ENCODE results near the gene LYRM4.
A peak's percentile ranks its signal among the peaks of the same experiment; 100 is the strongest.

Gene LYRM4

DNA sequence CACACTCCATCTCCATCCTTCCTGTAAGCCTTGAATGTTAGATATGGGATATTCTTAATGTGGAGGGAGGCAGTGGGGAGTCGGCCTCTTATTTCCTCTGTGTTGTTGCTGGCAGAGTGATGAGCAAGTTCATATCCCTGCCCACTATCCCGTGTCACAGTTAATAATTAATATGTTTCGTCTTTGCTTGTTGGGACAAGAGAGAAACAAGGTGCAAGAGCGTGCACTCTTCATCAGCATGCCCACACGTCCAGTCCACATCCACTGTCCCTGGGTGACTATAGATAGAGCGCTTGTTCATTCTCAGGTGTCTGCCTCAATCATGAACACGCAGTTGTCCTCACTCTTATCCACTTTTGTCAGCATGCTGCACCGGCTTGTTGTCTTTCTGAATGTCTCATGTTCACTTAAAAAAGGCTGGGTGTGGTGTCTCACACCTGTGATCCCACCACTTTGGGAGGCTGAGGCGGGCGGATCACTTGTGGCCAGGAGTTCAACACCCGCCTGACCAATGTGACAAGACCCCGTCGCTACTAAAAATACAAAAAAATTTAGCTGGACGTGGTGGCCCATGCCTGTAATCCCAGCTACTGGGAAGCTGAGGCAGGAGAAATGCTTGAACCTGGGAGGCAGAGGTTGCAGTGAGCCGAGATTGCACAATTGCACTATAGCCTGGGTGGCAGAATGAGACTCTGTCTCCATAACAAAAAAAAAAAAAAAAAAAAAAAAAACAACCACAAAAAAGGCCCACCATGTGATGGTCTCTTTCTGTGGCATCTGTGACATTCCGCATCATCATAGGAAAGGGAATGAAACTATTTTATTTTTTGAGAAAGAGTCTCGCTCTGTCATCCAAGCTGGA is 141.4 kb downstream of the LYRM4 start:
- H3K4me3 ChIP-seq (ENCODE audit: low read depth, low read length): no peak overlapping the region
- in situ Hi-C loops (cut with HindIII; ENCODE audit: low sequenced_read_pairs): no loop called here
- no peak for DNase-seq (ENCODE audit: low read depth, low spot score)
- TF ChIP-seq, protein P1, sequence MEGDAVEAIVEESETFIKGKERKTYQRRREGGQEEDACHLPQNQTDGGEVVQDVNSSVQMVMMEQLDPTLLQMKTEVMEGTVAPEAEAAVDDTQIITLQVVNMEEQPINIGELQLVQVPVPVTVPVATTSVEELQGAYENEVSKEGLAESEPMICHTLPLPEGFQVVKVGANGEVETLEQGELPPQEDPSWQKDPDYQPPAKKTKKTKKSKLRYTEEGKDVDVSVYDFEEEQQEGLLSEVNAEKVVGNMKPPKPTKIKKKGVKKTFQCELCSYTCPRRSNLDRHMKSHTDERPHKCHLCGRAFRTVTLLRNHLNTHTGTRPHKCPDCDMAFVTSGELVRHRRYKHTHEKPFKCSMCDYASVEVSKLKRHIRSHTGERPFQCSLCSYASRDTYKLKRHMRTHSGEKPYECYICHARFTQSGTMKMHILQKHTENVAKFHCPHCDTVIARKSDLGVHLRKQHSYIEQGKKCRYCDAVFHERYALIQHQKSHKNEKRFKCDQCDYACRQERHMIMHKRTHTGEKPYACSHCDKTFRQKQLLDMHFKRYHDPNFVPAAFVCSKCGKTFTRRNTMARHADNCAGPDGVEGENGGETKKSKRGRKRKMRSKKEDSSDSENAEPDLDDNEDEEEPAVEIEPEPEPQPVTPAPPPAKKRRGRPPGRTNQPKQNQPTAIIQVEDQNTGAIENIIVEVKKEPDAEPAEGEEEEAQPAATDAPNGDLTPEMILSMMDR (IDR thresholded peaks at IDR 0.05; ENCODE audit: low read depth, low read length): no peak

DNA sequence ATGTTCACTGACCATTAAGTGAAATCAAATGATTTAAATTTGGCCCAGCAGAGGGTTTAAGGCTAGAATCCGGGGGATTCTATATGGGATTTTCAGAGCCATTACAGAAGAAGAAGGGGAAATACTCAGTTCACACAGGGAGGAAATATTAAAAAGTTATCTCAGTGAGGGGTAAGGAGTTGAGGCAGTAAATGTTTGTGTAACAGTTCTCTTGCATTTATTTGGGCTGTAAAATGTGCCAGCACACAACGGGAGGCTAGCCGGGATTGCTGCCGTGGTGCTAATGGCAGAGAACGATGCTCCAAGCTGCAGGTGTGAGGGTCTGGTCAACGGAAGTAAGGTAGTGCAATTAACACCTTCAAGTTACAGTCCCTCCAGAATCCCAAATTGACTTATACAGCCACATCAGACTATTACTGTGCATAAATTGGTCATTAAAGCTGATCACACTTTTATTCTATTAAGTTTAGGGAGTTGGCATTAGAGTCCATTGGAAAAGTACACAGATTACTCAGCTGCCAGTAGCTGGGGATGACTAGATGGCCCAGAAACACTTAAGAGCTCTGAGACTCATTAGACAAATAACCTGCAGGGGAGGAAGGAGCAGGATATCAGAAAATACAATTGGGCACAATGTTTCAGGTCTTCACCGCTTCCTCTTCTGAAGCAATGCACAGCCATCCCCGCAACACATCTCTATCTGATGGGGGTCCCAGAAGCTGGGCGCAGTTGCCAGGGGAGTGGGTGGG is 144.3 kb downstream of the LYRM4 start:
- TF ChIP-seq, protein P1 (IDR thresholded peaks at IDR 0.05; ENCODE audit: low read depth, low read length): no peak
- in situ Hi-C loops (cut with HindIII; ENCODE audit: low sequenced_read_pairs): no loop called here
- no peak overlapping the region for H3K4me3 ChIP-seq (ENCODE audit: low read depth, low read length)
- no peak for DNase-seq (ENCODE audit: low read depth, low spot score)

DNA sequence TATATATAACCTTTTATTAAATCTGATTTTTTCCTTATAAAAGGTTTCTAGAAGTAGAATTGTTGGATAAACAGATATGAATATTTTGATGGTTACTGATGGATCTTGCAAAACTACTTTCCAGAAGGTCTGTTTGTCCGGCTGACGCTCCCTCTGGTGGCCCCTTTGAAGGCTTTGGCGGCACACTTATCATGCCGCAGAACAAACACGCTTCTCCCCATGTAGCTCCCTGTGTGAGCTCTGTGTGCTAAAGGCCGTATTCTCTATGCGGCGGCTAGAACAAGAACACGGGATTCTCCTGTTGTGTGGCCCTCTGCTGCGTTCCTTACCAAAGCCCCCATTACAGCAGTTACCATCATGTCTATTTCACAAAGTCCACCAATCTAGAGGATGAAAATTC is 145.6 kb downstream of the LYRM4 start:
- TF ChIP-seq, protein P1 (IDR thresholded peaks at IDR 0.05; ENCODE audit: low read depth, low read length): peak; percentile 68
- in situ Hi-C loops (cut with HindIII; ENCODE audit: low sequenced_read_pairs): no loop called here
- H3K4me3 ChIP-seq (ENCODE audit: low read depth, low read length): no peak overlapping the region
- peak; percentile 74 for DNase-seq (ENCODE audit: low read depth, low spot score)

DNA sequence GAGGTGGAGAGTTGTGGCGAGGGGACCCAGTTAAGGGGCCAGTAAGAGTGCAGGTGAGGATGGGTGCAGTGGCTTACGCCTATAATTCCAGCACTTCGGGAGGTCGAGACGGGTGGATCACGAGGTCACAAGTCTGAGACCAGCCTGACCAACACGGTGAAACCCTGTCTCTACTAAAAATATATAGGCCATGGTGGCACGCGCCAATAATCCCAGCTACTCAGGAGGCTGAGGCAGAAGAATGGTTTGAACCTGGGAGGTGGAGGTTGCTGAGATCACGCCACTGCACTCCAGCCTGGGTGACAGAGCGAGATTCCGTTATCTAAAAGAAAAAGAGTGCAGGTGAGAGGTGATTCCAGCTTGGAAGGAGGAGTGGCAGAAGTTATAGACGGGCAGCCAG is 147.7 kb downstream of the LYRM4 start:
- no peak overlapping the region for H3K4me3 ChIP-seq (ENCODE audit: low read depth, low read length)
- in situ Hi-C loops (cut with HindIII; ENCODE audit: low sequenced_read_pairs): no loop called here
- TF ChIP-seq, protein P1 (IDR thresholded peaks at IDR 0.05; ENCODE audit: low read depth, low read length): no peak
- no peak for DNase-seq (ENCODE audit: low read depth, low spot score)

DNA sequence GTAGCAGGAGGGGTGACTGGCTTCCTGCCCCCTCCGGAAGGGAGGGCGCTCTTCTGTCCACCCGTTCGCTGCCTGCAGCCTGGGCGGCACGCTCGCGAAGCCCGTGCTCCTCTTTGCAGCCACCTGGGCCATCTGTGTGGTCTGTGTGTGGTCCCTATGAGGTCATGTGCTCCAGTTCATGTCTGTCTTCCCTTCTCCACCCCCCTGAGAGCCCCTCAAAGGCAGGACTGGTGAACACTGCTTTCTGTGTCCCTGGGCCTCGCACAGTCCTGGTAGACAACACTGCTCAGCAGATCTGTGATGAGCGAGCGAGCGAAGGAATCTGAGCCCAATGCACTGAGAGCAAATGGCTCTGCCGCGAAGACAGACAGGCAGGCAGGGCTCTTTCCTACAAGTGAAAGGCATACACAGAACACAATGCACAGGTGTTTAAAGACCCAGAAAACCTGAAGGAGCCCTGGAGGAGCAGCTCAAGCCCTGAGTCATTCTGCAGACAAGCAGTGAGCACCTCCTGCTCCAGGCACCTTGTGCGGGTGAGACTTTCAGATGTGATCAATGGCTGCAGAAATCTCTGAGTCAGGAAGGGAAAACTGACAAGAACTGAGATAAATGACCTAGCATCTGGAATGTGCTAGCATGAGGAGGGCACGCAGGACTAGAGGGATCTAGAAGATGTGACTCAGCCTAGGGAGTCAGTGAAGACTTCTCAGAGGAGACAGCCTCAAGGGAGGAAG is 148.5 kb downstream of the LYRM4 start:
- TF ChIP-seq, protein P1 (IDR thresholded peaks at IDR 0.05; ENCODE audit: low read depth, low read length): no peak
- in situ Hi-C loops (cut with HindIII; ENCODE audit: low sequenced_read_pairs): no loop called here
- DNase-seq (ENCODE audit: low read depth, low spot score): peak; percentile 22
- no peak overlapping the region for H3K4me3 ChIP-seq (ENCODE audit: low read depth, low read length)

DNA sequence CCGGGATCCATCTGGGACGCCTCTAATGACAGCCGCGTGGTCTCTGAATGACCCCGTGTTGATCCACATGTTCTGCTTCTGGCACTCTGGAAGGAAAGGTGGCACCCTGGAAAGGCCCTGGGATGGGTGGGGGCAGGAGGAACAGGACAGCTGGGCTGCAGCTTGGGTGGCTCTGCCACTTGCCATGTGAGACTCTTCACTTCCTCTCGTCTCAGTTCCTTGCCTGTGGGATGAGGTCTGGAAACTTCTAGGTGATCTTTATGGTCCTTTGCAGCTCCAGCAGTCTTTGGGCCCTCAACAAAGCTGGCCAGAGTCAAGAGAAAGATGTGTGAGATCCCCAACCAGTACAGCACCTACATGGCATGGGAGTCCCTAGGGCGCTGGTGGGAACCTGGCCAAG is 149.1 kb downstream of the LYRM4 start:
- H3K4me3 ChIP-seq (ENCODE audit: low read depth, low read length): no peak overlapping the region
- TF ChIP-seq, protein P1 (IDR thresholded peaks at IDR 0.05; ENCODE audit: low read depth, low read length): no peak
- no peak for DNase-seq (ENCODE audit: low read depth, low spot score)
- in situ Hi-C loops (cut with HindIII; ENCODE audit: low sequenced_read_pairs): no loop called here

Measured in astrocyte of the spinal cord (primary cell).